Mucosa of descending colon (tissue), 3 donors: ENCODE data around the gene HSPG2. TPM values are rescaled to one million over a fixed set of nuclear protein-coding genes. Genes with fewer than 3 reads are reported as not detected.
A peak's percentile ranks its signal among the peaks of the same experiment; 100 is the strongest.

Experiments
- ATAC-seq: fragments of 200-7000 bp; cut with Tn5 transposase; one replicate; pipeline ENCODE4 v1.9.1; 2020; ENCODE audit warnings: mild to moderate bottlenecking, moderate library complexity
- DNase-seq, 3 donors: peaks; one replicate each; pipeline ENCODE4 v3.0.0-alpha.2; 2020
- H3K36me3 ChIP-seq: fragments of 200-600 bp; one replicate; pipeline ENCODE4 v1.8.0; 2021; ENCODE audit warnings: low read depth, mild to moderate bottlenecking
- H3K4me1 ChIP-seq: fragments of 200-600 bp; one replicate; pipeline ENCODE4 v1.8.0; 2021; ENCODE audit warnings: low read depth, mild to moderate bottlenecking
- H3K4me3 ChIP-seq: fragments of 200-600 bp; one replicate; pipeline ENCODE4 v1.8.0; 2021; ENCODE audit warnings: mild to moderate bottlenecking
- H3K9me3 ChIP-seq: fragments of 200-600 bp; one replicate; pipeline ENCODE4 v1.8.0; 2021; ENCODE audit warnings: mild to moderate bottlenecking
- CTCF ChIP-seq: fragments of 200-600 bp; IDR thresholded peaks from one replicate; pipeline ENCODE4 v1.8.0; 2022; ENCODE audit warnings: antibody characterized with exemption, mild to moderate bottlenecking
- intact Hi-C, 2 donors: fragments of 100-400 bp; cut with DNase I in 1 of 2; cut with micrococcal nuclease in 1 of 2; formaldehyde crosslinking; loops; one replicate each; pipeline versions ENCODE4 v1.11.0 to v1.11.1; 2022; cut with DNase I, micrococcal nuclease
- total RNA-seq, 3 donors: library from RNA; stranded (reverse); fragmentation: NEBNext Ultra II Directional in 2 of 3; extraction: Animal tissue kit (Norgen Biotek cat#: 25700) in 2 of 3; gene quantifications; one replicate each; pipeline versions ENCODE4 v1.2.1 to v1.2.4, GENCODE V29; 2021 to 2023
- donor health status: DM: no; HTN: no; CAD: no; lungs with moderate emphysema.
- donor health status: DM: no; HTN: no; CAD: no.
- donor health status: DM: no; HTN: yes; CAD: no.

Gene HSPG2
- total RNA-seq, 3 donors from 2014 or later = 142 to 436 (median 197) TPM

DNA sequence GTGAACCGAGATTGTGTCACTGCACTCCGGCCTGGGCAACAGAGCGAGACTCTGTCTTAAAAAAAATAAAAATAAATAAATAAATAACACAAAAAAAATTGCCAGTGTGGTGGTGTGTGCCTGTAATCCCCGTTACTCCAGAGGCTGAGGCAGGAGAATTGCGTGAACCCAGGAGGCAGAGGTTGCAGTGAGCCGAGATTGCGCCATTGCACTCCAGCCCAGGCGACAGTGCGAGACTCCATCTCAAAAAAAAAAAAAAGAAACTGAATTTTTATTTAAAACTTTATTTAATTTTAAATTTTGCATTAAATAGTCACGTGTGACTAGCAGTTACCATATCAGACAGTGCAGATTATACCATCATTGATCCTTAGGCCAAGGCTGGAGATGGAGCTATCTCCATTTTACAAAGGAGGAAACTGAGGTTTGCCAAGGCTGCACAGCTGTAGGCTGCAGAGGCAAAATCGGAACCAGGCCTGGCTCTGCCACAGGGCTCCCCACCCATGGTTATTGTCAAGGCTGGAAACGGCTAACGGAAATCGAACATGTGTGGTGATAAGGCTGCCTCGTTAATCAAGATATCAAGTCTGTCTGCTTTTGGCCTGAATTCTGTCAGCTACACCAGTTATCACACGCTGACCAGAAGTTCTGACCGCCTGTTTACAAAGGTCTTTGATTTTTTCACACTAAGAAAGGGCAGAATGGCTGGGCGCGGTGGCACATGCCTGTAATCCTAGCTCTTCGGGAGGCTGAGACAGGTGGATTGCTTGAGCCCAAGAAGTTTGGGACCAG, 20.5 kb downstream of the HSPG2 start:
- no peaks in the 10 kb centered on the region for H3K36me3 ChIP-seq

DNA sequence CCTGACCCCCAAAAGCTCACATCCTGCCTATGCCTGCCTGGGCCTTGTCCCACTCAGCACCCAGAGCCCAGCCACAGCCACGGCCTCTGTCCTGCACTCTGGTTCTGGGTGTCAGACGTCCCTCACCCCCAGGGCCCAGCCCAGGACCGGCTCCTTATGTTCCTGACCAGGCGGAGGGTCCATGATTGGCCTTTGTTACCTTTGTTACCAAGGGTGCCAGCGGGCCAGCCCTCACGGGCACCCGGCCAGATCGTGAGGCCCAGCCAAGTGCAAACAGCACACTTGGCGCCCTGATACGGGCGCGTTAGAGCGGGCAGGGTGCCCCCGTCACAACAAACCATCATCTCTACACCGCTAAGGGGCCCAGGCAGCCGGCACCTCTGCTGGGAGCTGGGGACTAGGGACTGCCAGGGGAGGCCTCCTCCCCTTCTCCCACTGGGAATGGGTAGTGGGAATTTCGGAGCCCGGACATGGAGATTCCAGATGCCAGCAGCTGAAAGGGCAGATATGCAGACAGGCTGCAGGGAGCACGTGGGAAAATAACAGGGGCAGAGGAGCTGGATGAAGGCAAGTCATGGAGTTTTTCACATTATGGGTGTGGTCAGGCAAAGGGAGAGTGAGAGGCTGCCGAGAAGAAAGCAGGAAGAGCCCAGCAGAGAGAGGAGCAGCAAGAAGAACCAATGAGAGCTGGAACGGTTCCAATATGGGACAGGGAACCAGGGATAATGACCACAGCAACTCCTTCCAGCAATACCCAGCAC, 22.1 kb downstream of the HSPG2 start:
- peaks cover 44% of the 10 kb centered on the region for H3K4me1 ChIP-seq

More for the DNA sequence above, 20.5 kb downstream of the HSPG2 start:
- Histone ChIP-seq H3K4me3 (no peak overlapping the region), H3K4me1 (peaks cover 45% of the 10 kb centered on the region), H3K9me3 (no peaks in the 10 kb centered on the region)
- no peak for TF ChIP-seq CTCF
- intact Hi-C loops = no loop called here
- no peak for ATAC-seq
- DNase-seq = no peak

DNA sequence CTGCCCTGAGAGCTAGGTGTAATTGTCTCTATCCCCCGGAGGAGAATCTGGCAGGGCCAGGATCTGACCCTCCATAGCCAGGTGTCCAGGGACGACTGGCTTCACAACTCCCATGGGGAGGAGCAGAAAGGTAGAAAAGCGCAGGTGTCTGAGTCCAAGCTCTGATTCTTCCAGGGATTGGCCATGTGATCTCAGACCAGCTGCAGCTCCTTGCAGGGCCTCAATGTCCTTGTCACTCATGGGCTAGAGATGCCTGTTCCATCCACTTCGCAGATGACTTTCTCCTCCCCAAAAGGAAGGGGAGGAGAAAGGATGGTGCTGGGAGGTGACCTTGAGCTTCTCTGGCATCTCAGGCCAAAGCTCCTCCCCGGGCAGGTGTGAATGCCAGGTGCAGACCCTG, 22.7 kb downstream of the HSPG2 start:
- intact Hi-C loops = no loop called here
- no peak for TF ChIP-seq CTCF
- Histone ChIP-seq H3K9me3 (no peaks in the 10 kb centered on the region), H3K4me3 (no peak overlapping the region), H3K36me3 (no peaks in the 10 kb centered on the region), H3K4me1 (peaks cover 46% of the 10 kb centered on the region)
- ATAC-seq = peak; percentile 1
- no peak for DNase-seq

More for the DNA sequence above, 22.1 kb downstream of the HSPG2 start:
- peak in 2 of 3 donors; percentile 61 to 68 for DNase-seq
- ATAC-seq = peak; percentile 67
- Histone ChIP-seq H3K4me3 (no peak overlapping the region), H3K9me3 (no peaks in the 10 kb centered on the region), H3K36me3 (no peaks in the 10 kb centered on the region)
- TF ChIP-seq CTCF = no peak
- intact Hi-C loops = no loop called here

DNA sequence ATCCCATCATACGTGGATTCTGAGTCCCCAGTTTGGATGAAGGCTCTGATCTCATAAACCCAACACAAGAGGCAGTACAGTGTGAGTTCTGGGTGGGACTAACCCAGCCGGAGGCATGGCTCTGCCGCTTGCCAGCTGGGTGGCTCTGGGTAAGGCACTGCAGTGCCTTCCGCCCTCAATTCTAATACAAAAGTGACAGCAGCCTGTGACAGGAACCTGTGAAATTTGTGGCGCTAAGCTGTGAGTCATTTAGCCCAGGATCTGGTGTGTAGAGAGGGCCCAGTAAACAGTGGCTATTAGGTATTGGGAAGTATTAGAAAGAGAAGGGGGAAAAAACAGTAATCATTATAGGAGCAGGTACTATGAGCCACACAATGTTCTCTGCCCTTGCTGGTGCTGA, 23.3 kb downstream of the HSPG2 start:
- Histone ChIP-seq H3K4me1 (peaks cover 46% of the 10 kb centered on the region), H3K4me3 (no peak overlapping the region), H3K36me3 (no peaks in the 10 kb centered on the region), H3K9me3 (no peaks in the 10 kb centered on the region)
- intact Hi-C loops = no loop called here
- no peak for TF ChIP-seq CTCF
- no peak for DNase-seq
- ATAC-seq = peak; percentile 5

- peaks cover 43% of the 10 kb centered on the region for H3K4me1 ChIP-seq
- no peak overlapping the region for H3K4me3 ChIP-seq
- no peak for ATAC-seq
- H3K36me3 ChIP-seq = no peaks in the 10 kb centered on the region
- H3K9me3 ChIP-seq = no peaks in the 10 kb centered on the region
- intact Hi-C loops = no loop called here
- TF ChIP-seq CTCF = no peak
- DNase-seq = no peak
Observed at GRCh38 chr1:21913258-21913657, 23.9 kb downstream of the HSPG2 start.
